GM12892 (cell line): Measurements from ENCODE around the gene HERPUD2.

Experiments used
- POLR2A ChIP-seq: IDR thresholded peaks from 2 replicates; pipeline ENCODE4 v1.6.1; 2011; ENCODE audit warnings: low read depth, low read length, control low read depth
- POLR2AphosphoS5 ChIP-seq: IDR thresholded peaks from 2 replicates; pipeline ENCODE4 v1.6.1; 2011; ENCODE audit warnings: low read depth, low read length, control low read depth

GRCh38 chr7:35721288-35721687 is 26.4 kb upstream of the HERPUD2 start:
- TF ChIP-seq POLR2A = no peak
- TF ChIP-seq POLR2AphosphoS5 = no peak
